Dermis lymphatic vessel endothelial cell (primary cell): ENCODE data around the gene SUDS3. TPM values are rescaled to one million over a fixed set of nuclear protein-coding genes. Genes with fewer than 3 reads are reported as not detected.

ENCODE experiments used
- total RNA-seq: library from RNA; depleted of rRNA; stranded (reverse); fragments of >200 nt; gene quantifications from 2 replicates; pipeline ENCODE4 v1.2.1, GENCODE V29; 2014

Gene SUDS3, protein sequence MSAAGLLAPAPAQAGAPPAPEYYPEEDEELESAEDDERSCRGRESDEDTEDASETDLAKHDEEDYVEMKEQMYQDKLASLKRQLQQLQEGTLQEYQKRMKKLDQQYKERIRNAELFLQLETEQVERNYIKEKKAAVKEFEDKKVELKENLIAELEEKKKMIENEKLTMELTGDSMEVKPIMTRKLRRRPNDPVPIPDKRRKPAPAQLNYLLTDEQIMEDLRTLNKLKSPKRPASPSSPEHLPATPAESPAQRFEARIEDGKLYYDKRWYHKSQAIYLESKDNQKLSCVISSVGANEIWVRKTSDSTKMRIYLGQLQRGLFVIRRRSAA
- 28.2 TPM in 2 replicates for total RNA-seq

DNA sequence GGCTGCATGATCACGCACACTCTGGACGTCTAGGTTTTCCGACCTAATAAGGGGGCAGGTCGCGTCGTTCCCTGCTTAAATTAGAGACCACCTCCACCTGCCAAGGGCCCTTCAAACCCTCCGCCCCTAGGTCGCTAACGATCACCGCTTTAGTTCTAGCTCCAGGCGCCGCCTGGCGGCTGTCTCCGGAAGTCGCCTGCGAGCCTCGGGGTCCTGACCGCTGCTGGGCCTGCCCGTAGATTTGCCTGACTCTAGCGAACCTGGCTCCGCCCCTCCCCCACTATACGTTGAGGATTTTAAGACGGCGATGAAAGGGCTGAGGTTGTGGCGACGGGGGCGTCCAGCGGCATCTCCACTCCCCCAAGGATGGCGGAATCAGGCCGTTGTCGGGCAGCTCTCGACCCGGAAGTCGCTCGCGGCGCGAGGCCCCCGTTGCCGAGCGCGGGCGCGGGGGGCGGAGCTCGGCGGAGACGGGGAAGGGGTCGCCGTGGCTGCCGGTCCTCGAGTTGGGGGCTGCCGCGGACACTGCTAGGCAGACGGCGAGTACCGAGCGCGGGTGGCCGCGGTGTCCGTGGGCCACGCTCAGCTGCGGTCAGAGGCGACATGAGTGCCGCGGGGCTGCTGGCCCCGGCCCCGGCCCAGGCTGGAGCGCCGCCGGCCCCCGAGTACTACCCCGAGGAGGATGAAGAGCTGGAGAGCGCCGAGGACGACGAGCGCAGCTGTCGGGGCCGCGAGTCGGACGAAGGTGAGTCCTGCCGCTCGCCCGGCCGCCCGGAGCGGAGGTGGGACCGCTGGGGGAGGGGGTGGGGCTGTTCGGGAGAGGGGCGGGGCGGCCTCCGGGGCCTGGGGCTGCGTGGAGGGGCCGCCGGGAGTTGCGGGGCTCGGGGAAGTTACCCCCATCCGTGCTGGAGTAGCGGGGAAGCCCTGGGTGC is at the start of gene SUDS3:
TSS of gene SUDS3 (plus strand) at position 467 of the 932 bp plus-strand sequence. CDS start at position 604, 137 bp downstream.

DNA sequence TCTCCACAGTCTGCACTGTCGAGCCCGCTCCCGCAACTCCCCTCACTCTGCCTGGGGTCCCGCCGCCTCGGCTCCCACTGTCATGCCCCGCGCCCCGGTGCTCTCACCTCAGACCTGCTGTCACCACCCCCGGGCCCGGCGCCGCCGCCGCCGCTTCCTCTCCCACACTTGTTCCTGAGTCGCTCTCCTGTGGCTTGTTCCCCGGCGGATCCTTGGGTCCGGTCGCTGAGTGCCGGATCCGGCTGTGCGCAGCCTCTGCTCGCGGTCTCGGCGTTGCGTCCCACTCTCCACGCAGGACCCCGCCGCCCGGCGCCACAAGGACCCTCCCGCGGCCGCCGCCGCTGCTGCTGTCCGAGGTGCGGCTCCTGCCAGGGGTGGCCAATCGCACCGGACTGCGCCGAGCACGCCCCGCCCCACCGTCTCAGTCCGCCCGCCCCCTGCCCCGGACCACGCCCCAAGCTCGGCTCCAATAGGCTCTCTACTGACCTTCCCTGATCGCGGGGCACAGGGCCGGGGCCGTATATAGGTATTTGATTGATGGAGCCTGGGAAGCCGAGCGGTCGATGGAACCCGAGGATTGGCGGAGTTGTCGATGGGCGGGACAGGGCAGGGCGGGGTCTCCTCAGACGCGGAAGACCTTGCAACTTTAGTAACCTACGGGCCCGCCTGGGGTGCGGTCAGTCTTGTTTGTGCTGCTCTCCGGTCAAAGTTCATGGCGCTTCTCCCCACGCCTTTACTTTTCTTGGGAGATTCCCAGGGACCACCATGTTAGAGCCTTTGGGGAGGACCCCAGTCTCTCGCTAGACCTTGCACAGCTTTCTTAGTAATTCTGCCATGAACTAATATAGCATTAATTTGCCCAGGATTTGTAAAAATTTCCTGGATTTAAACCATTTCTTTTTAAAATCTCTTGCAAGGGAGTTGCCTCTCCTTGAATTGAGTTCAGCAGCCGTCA is 3.5 kb upstream of the SUDS3 start, which contains the start of gene TAOK3:
TSS of gene TAOK3 (minus strand) at position 367 of the 955 bp plus-strand sequence. CDS start 117,340 bp downstream, outside the sequence.

Other genes starting within 250 kb of the SUDS3 start
- 150 and 153 TPM in 2 replicates for gene PEBP1, start 240.4 kb upstream of the SUDS3 start, total RNA-seq
- 16.1 and 18.5 TPM in 2 replicates for gene TAOK3, start 3.6 kb upstream of the SUDS3 start, total RNA-seq